K562 (cell line): ENCODE data around the gene ATXN1. TPM values are rescaled to one million over a fixed set of nuclear protein-coding genes. Genes with fewer than 3 reads are reported as not detected.

ENCODE experiments used
- ATAC-seq: fragments of 200-7000 bp; cut with Tn5 transposase; 3 replicates; pipeline ENCODE4 v1.9.1; 2020; ENCODE audit warnings: moderate library complexity
- BruUV-seq: library from RNA; stranded (reverse); fragments of 400-500 nt; replicated peaks from 2 replicates; lab custom pipeline; 2021; lab: Mats Ljungman, UMichigan
- CTCF ChIA-PET: fragments of 300-600 bp; formaldehyde crosslinking; extraction: SDS; loops from one replicate; lab custom pipeline; 2021; ENCODE audit warnings: low intra/inter-chr PET ratio; lab: Yijun Ruan, JAX
- POLR2A ChIA-PET: fragments of 300-600, 350-650 bp; sonication (Branson Sonifier 250); formaldehyde crosslinking; extraction: SDS; loops from one replicate; lab custom pipeline; 2021; ENCODE audit warnings: antibody characterized with exemption, inconsistent platforms; lab: Yijun Ruan, JAX
- DNase-seq, 4 experiments: peaks; one replicate each; pipeline versions ENCODE4 v3.0.0 to v3.0.0-alpha.2; 2011 to 2018; ENCODE audit warnings: low spot score in 3 of 4, mixed read lengths in 3 of 4; ENCODE audit errors: extremely low read depth in 1 of 4
- FAIRE-seq: peaks from 2 replicates; lab custom pipeline; 2011; peaks lifted over from hg19 to GRCh38; lab: Jason Lieb, UNC
- H2AFZ ChIP-seq: 2 replicates; pipeline ENCODE4 v1.6.0; 2011; ENCODE audit warnings: low read depth, low read length, control low read depth, inconsistent platforms
- H3K27ac ChIP-seq: fragments of 200-600 bp; 3 replicates; pipeline ENCODE4 v1.8.0; 2011; ENCODE audit warnings: low read depth, mild to moderate bottlenecking, control low read depth, inconsistent platforms, low read length, moderate library complexity, mixed read lengths; ENCODE audit errors: extremely low read depth
- H3K27me3 ChIP-seq, 2 experiments: fragments of 300-600 bp in 1 of 2; 2 replicates in 1 of 2; 3 replicates in 1 of 2; pipeline versions ENCODE4 v1.6.0 to v1.8.0; 2011; ENCODE audit warnings: inconsistent platforms in 2 of 2, low read length in 2 of 2, mild to moderate bottlenecking in 1 of 2, mixed read lengths in 1 of 2, moderate library complexity in 1 of 2; ENCODE audit not compliant: control insufficient read depth in 2 of 2, insufficient read depth in 2 of 2
- H3K36me3 ChIP-seq: fragments of 300-600 bp; 3 replicates; pipeline ENCODE4 v1.8.0; 2011; ENCODE audit warnings: mild to moderate bottlenecking, low read length, inconsistent platforms; ENCODE audit not compliant: control insufficient read depth, insufficient read depth
- H3K4me1 ChIP-seq, 2 experiments: fragments of 200-600 bp in 1 of 2; replicated peaks in 1 of 2; 2 replicates in 1 of 2; 3 replicates in 1 of 2; pipeline versions ENCODE4 v1.5.1 to v1.8.0; 2011; ENCODE audit warnings: inconsistent platforms in 2 of 2, low read length in 2 of 2, mild to moderate bottlenecking in 1 of 2, mixed read lengths in 1 of 2, moderate library complexity in 1 of 2; ENCODE audit not compliant: control insufficient read depth in 2 of 2, insufficient read depth in 2 of 2
- H3K4me2 ChIP-seq: 2 replicates; pipeline ENCODE4 v1.6.1; 2011; ENCODE audit warnings: low read length, control low read depth, inconsistent platforms, mixed read lengths; ENCODE audit not compliant: insufficient read depth
- H3K4me3 ChIP-seq: fragments of 200-600 bp; sonication (generic), shearing (Covaris generic); 2 replicates; pipeline ENCODE4 v1.5.1; 2016; ENCODE audit warnings: control low read depth, inconsistent platforms
- H3K79me2 ChIP-seq: fragments of 200-600 bp; 3 replicates; pipeline ENCODE4 v1.8.0; 2011; ENCODE audit warnings: low read length, inconsistent platforms; ENCODE audit not compliant: control insufficient read depth, insufficient read depth
- H3K9ac ChIP-seq, 2 experiments: 2 replicates each; pipeline versions ENCODE4 v1.6.0 to v1.6.1; 2011; ENCODE audit warnings: low read depth in 2 of 2, low read length in 2 of 2, control low read depth in 1 of 2, inconsistent platforms in 1 of 2, mild to moderate bottlenecking in 1 of 2, mixed read lengths in 1 of 2; ENCODE audit not compliant: insufficient read depth in 1 of 2
- H3K9me1 ChIP-seq: one replicate; pipeline ENCODE4 v1.6.0; 2011; ENCODE audit warnings: inconsistent platforms, mild to moderate bottlenecking, low read length, moderate library complexity; ENCODE audit not compliant: control insufficient read depth, insufficient read depth
- H3K9me3 ChIP-seq: replicated peaks from 2 replicates; pipeline ENCODE4 v1.5.1; 2011; ENCODE audit warnings: low read depth, low read length, inconsistent platforms; ENCODE audit not compliant: control insufficient read depth, insufficient read depth
- H4K20me1 ChIP-seq: replicated peaks from 2 replicates; pipeline ENCODE4 v1.6.1; 2011; ENCODE audit warnings: low read length, inconsistent platforms, mixed read lengths; ENCODE audit not compliant: control insufficient read depth, insufficient read depth
- DLX4 ChIP-seq: fragments of 250-450 bp; sonication (Bioruptor Pico); IDR thresholded peaks from 2 replicates; pipeline ENCODE4 v1.6.1; 2021; ENCODE audit warnings: mild to moderate bottlenecking
- E2F6 ChIP-seq, 2 experiments: IDR thresholded peaks; 2 replicates each; pipeline ENCODE4 v1.6.1; 2011; ENCODE audit warnings: borderline replicate concordance in 1 of 2, control low read depth in 1 of 2, low read depth in 1 of 2, low read length in 1 of 2, mild to moderate bottlenecking in 1 of 2, mixed read lengths in 1 of 2, moderate library complexity in 1 of 2; ENCODE audit not compliant: insufficient read depth in 1 of 2, insufficient read length in 1 of 2, poor library complexity in 1 of 2, severe bottlenecking in 1 of 2; ENCODE audit errors: extremely low read depth in 1 of 2
- FOXK2 ChIP-seq, 2 experiments: fragments of 450-650 bp; IDR thresholded peaks in 1 of 2; conservative IDR thresholded peaks in 1 of 2; 2 replicates each; pipeline ENCODE4 v1.6.1; 2016; ENCODE audit warnings: low read depth in 2 of 2, mild to moderate bottlenecking in 1 of 2
- L3MBTL2 ChIP-seq: fragments of 450-650 bp; IDR thresholded peaks from 2 replicates; pipeline ENCODE4 v1.6.1; 2016; ENCODE audit warnings: mild to moderate bottlenecking, moderate library complexity
- MAX ChIP-seq: sonication (generic); formaldehyde crosslinking; IDR thresholded peaks from 2 replicates; pipeline ENCODE4 v1.9.0; 2022; ENCODE audit warnings: mild to moderate bottlenecking, missing genetic modification reagents
- TRIM24 ChIP-seq, 2 experiments: fragments of 450-650 bp; IDR thresholded peaks; 2 replicates each; pipeline ENCODE4 v1.6.1; 2016
- USF1 ChIP-seq: sonication (generic); formaldehyde crosslinking; IDR thresholded peaks from 2 replicates; pipeline ENCODE4 v1.9.0; 2022; ENCODE audit warnings: mild to moderate bottlenecking, missing genetic modification reagents
- USF2 ChIP-seq: sonication (generic); formaldehyde crosslinking; IDR thresholded peaks from 2 replicates; pipeline ENCODE4 v1.5.0; 2020; ENCODE audit warnings: missing genetic modification reagents
- YY1 ChIP-seq, 3 experiments: IDR thresholded peaks; 2 replicates each; pipeline ENCODE4 v1.6.1; 2011; ENCODE audit warnings: low read length in 2 of 3, mild to moderate bottlenecking in 2 of 3, moderate library complexity in 2 of 3, borderline replicate concordance in 1 of 3, control low read depth in 1 of 3, low read depth in 1 of 3; ENCODE audit not compliant: insufficient read depth in 3 of 3, insufficient replicate concordance in 2 of 3, control insufficient read depth in 1 of 3, insufficient read length in 1 of 3; ENCODE audit errors: extremely low read depth in 1 of 3
- WGBS: fragments of 100-300 bp; shearing (Covaris generic); methylation state at CpG from one replicate; pipeline ENCODE4 v1.1.6; 2016; ENCODE audit warnings: low coverage, mixed read lengths; ENCODE audit not compliant: insufficient coverage; ENCODE audit errors: missing lambda C conversion rate; 5-methylcytosine and 5-hydroxymethylcytosine counted together
- in situ Hi-C: fragments of 300-500 bp; cut with MboI; formaldehyde crosslinking; loops from 4 replicates; pipeline ENCODE4 v1.15.0; 2018; ENCODE audit warnings: inconsistent platforms, mixed read lengths
- intact Hi-C: fragments of 100-400 bp; cut with micrococcal nuclease; formaldehyde crosslinking; loops from 2 replicates; pipeline ENCODE4 v1.14.2; 2022
- polyA plus RNA-seq, 8 experiments: library from polyadenylated mRNA; depleted of rRNA in 4 of 8; stranded (reverse) in 5 of 8; unstranded in 3 of 8; fragments of >200 nt; fragmentation: Nextera tagmentation in 2 of 8; fragmentation: Illumina TruSeq in 1 of 8; extraction: Ambion mirVana in 2 of 8; extraction: Trizol in 1 of 8; gene quantifications; 2 replicates each; pipeline versions ENCODE4 v1.2.1 to v1.2.3, GENCODE V29; 2011 to 2014; ENCODE audit warnings: inconsistent platforms in 1 of 8, missing spikeins in 1 of 8
- total RNA-seq, 7 experiments: library from RNA; depleted of rRNA in 6 of 7; stranded (reverse); fragments of >200 nt in 6 of 7; fragmentation: Illumina TruSeq in 2 of 7; extraction: Trizol in 2 of 7; gene quantifications; 2 replicates each; pipeline versions ENCODE4 v1.2.1 to v1.2.3, GENCODE V29; 2011 to 2021; ENCODE audit warnings: low replicate concordance in 1 of 7

ATXN1 gene
- total and polyA plus RNA-seq, 9 of the 15 experiments (the other 6 are each of a cell fraction or from before 2014, with no cell fraction given), result under 0.01 to 1.2 (median 0.58) TPM

- Histone ChIP-seq H3K9me3 (no peaks in the 10 kb centered on the region), H3K4me2 (no peak overlapping the region), H3K79me2 (no peaks in the 10 kb centered on the region), H2AFZ (no peak overlapping the region), H3K9ac (no peak overlapping the region), H3K9me1 (no peaks in the 10 kb centered on the region), H3K27me3 (peaks cover 17 to 23% of the 10 kb centered on the region in 2 experiments; a peak in 4 of 5 replicates), H3K27ac (no peak overlapping the region), H3K36me3 (no peaks in the 10 kb centered on the region), H4K20me1 (no peaks in the 10 kb centered on the region), H3K4me1 (no peaks in the 10 kb centered on the region), H3K4me3 (no peak overlapping the region)
- FAIRE-seq (no peak), ATAC-seq (no peak), DNase-seq (no peak)
- POLR2A ChIA-PET, result no interaction called here
- intact Hi-C loops (loop anchor here (10.0 kb wide), 1 partner anchor 364 kb away; the partner anchor contains the start of gene ATXN1), in situ Hi-C loops (loop anchor here (5.0 kb wide), 1 partner anchor 68 kb away; no protein-coding TSS in a partner anchor)
- BruUV-seq, result no TSS peak
- CTCF ChIA-PET, result no interaction called here
- WGBS, result 6% methylated on average over 3 of the region's 3 CpGs
- TF ChIP-seq MAX (CRISPR knock-in tag), result 0 out of 2 replicates have a peak, but pooled peaks have one; percentile 33
- peak; percentile 48; the same call in 1 of the 2 replicates for TF ChIP-seq USF1 (CRISPR knock-in tag)
- peak; percentile 50; the same call in 1 of the 2 replicates for TF ChIP-seq L3MBTL2
- TF ChIP-seq USF2 (CRISPR knock-in tag), result peak; percentile 24; the same call in 1 of the 2 replicates
- TF ChIP-seq E2F6 (IDR thresholded peaks at IDR 0.05; ENCODE audit: borderline replicate concordance in 1 of 2, extremely low read depth in 1 of 2, insufficient read depth in 1 of 2, insufficient read length in 1 of 2, low read depth in 1 of 2, low read length in 1 of 2, poor library complexity in 1 of 2, severe bottlenecking in 1 of 2), result no peak
- TF ChIP-seq TRIM24 (IDR thresholded peaks at IDR 0.05), result no peak
- TF ChIP-seq YY1 (IDR thresholded peaks at IDR 0.05; ENCODE audit: borderline replicate concordance in 1 of 3, control insufficient read depth in 1 of 3, extremely low read depth in 1 of 3, insufficient read depth in 3 of 3, insufficient read length in 1 of 3, insufficient replicate concordance in 2 of 3, low read depth in 1 of 3, low read length in 2 of 3), result no peak
- TF ChIP-seq FOXK2 (conservative IDR thresholded peaks at IDR 0.05 in 1 of 2, IDR thresholded peaks at IDR 0.05 in 1 of 2; ENCODE audit: low read depth in 2 of 2), result no peak
- TF ChIP-seq DLX4, result no peak
Measured at GRCh38 chr6:16400248-16400760, 361.0 kb downstream of the ATXN1 start.
